GM13976 (cell line): Measurements from ENCODE around the gene ZNF93.
"Not testable (repeated sequence)": the region's sequence is repeated elsewhere in the genome, so short reads cannot be mapped to it uniquely, and the experiment has no call there.

Experiments used
- DNase-seq: peaks from one replicate; pipeline ENCODE4 v3.0.0; 2012; ENCODE audit warnings: low spot score
- CTCF ChIP-seq: IDR thresholded peaks from 2 replicates; pipeline ENCODE4 v1.5.1; 2012; ENCODE audit warnings: borderline replicate concordance, mild to moderate bottlenecking; ENCODE audit not compliant: insufficient read depth; ENCODE audit errors: extremely low read depth, missing control alignments, control extremely low read depth
- in situ Hi-C: fragments of 300-500 bp; cut with MboI; formaldehyde crosslinking; loops from one replicate; pipeline ENCODE4 v1.12.0; 2022; ENCODE audit warnings: low sequenced_read_pairs, mixed read lengths, inconsistent platforms; ENCODE audit not compliant: unreplicated experiment

The ZNF93 gene

DNA sequence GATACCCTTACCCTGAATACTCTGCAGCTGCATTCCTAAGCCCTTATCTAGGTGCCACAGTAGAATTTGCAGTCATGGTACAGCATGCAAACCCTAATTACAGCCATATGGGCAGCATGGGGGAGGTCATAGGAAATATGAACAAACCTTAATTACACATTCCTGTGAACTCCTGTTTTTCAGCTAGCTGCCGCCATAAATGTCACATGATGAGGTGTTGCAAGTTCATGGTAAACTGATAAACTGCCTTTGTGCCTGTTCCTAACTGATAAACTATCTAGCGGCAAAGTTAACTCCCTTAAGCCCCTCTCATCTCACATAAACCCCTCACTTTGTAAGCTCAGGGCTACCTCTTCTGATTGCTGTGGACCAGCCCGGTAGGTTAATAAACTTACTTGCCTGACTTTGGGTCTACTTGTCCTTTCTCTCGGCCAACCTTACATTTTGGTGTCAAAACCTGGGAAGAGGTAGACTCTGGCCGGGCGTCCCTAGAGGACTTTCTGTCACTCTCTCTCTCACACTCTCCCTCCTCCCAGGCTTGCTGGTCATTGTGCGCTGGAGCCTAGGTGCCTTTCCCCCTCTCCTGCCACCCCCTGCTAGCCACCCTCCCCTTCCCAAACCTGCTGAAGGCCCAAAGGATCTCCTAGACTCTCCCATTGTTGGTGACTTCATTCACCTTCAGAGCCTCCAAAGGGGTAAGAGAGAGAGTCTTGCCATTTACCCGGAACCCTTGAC lies 43.3 kb downstream of the ZNF93 start:
- in situ Hi-C loops: no loop called here
- no peak for TF ChIP-seq CTCF
- DNase-seq: no peak

- in situ Hi-C loops: no loop called here
- no peak for DNase-seq
- no peak for TF ChIP-seq CTCF
Observed at GRCh38 chr19:19944583-19944880, 43.8 kb downstream of the ZNF93 start.

DNA sequence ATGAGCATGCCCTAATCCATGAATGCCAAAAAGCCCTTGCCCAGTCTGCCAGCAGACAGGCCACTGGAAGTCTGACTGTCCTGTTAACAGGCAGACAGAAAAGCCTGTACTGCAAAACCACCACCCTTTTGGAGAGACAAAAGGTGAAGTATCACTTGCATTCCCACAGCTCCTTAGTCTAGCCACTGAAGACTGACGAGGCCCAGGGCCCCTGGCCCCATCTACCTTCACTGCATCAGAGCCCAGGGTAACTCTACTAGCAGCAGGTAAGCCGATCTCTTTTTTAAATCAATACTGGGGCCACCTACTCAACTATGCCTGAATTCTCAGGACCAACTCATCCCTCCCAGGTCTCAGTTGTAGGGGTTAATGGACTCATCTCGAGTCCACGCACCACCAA lies 45.5 kb downstream of the ZNF93 start:
- DNase-seq: no peak
- TF ChIP-seq CTCF: no peak
- in situ Hi-C loops: no loop called here

- TF ChIP-seq CTCF: no peak
- no peak for DNase-seq
- in situ Hi-C loops: no loop called here
Observed at GRCh38 chr19:19948800-19949199, 48.1 kb downstream of the ZNF93 start.

DNA sequence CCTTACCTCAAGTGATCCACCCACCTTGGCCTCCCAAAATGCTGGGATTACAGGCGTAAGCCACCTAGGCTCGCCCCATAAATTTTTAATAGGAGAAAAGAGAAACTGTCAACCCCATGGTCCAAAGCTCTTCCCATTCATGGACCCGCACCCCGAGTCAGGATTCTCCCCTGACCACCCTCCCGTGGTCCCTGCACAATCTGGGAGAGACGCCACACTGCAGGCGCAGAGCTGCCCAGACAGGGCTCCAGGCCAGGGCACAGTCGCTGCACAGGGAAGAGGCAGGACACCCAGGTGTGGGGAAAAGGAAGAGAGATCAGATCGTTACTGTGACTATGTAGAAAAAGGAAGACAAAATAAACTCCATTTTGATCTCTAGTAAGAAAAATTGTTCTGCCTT lies 54.5 kb downstream of the ZNF93 start:
- in situ Hi-C loops: loop anchor here (10.0 kb wide), 1 partner anchor 420 kb away; the partner anchor contains the start of gene CILP2
- TF ChIP-seq CTCF: no peak
- no peak for DNase-seq

DNA sequence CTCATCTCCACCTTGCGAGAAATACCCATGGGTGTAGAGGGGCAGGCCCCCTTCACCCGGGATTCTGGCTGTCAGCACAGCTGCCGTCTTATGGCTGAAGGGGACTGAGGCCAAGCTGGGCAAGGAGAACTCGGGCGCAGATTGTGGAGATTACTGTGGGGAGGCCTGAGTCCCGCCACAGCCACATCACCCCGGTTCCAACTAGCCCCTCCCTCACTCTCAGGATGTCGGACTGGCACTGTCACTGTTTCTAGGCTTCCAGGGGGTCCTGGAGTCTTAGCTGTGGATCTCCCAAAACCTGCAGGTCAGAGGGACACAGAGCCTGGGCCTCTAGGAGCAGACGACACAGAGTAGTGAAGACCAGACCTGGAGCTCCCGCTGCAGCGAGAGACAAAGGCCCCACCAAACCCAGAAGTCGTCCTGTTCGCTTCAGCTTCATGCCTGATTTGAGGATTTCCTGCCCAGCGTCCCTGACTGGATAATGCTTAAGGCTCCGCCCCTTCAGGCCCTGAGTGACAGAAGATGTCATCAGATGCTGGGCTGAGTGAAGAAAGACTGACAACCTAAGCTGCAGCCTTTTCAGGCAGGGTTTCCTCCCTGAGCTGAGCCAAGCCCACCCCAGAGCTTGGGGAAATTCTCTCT lies 55.8 kb downstream of the ZNF93 start:
- in situ Hi-C loops: loop anchor here (10.0 kb wide), 1 partner anchor 422 kb away; the partner anchor contains the start of gene CILP2
- TF ChIP-seq CTCF: no peak
- DNase-seq: no peak

DNA sequence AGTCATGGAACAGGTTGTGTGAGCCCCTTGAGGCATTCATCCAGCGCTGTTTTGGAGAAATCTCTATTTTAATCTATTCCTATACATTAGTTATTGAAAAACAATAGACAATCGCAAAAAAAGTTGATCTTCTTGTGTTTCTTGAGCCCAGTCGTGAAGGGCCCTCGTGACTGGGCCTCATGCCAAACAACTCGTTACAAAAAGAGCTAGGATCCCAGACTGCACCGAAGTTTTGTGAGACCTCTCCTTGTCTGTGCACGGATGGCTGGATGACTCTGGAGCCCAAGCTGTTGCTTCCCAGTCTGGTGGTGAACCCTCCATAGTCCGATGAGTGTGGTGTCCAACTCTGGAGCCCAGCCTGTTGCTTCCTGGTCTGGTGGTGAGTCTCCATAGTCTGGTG lies 57.0 kb downstream of the ZNF93 start:
- DNase-seq: not testable (repeated sequence)
- in situ Hi-C loops: loop anchor here (10.0 kb wide), 1 partner anchor 423 kb away; the partner anchor contains the start of gene CILP2
